ENCODE measurements around the gene PPIE. TPM values are rescaled to one million over a fixed set of nuclear protein-coding genes. Genes with fewer than 3 reads are reported as not detected.
A peak's percentile ranks its signal among the peaks of the same experiment; 100 is the strongest.

PPIE gene
- total RNA-seq, 4 donors from 2014 or later = 34.8 to 42.3 (median 37.0) TPM

GRCh38 chr1:39691383-39692151, 47.1 kb upstream of the PPIE start, which contains the start of gene HPCAL4:
Gene HPCAL4 (minus strand): TSS chr1:39691433. CDS start chr1:39684603, 6,830 bp downstream.
- no peaks in the 10 kb centered on the region for H3K9me3 ChIP-seq
- TF ChIP-seq EP300 (IDR thresholded peaks at IDR 0.05) (no peak), POLR2A (IDR thresholded peaks at IDR 0.05) (no peak), CTCF (IDR thresholded peaks at IDR 0.05) (no peak)
- H3K4me3 ChIP-seq = peak within 1 kb of the TSS; percentile 4 to 49 (median 30)
- DNase-seq (ENCODE audit: low spot score in 2 of 2) = peak; percentile 59 to 66
- 1% methylated on average over 18 to 33 of the region's 47 CpGs for WGBS, 2 donors
- H3K4me1 ChIP-seq = peaks cover 0 to 22% (median 17%) of the 10 kb centered on the region in 4 donors
- H3K27me3 ChIP-seq = peaks cover 5 to 76% of the 10 kb centered on the region in 2 donors
- H3K27ac ChIP-seq = no peak within 1 kb of the TSS
- H3K36me3 ChIP-seq = no peaks in the 10 kb centered on the region

GRCh38 chr1:39692152-39693074, 46.3 kb upstream of the PPIE start:
- H3K4me3 ChIP-seq = peak overlapping the region in 2 of 4 donors; percentile 39 to 49
- TF ChIP-seq CTCF (IDR thresholded peaks at IDR 0.05) (no peak), EP300 (IDR thresholded peaks at IDR 0.05) (no peak), POLR2A (IDR thresholded peaks at IDR 0.05) (no peak)
- H3K36me3 ChIP-seq = no peaks in the 10 kb centered on the region
- H3K27me3 ChIP-seq = peaks cover 5 to 71% of the 10 kb centered on the region in 2 donors
- peaks cover 0 to 22% (median 17%) of the 10 kb centered on the region in 4 donors for H3K4me1 ChIP-seq
- no peak for DNase-seq (ENCODE audit: low spot score in 2 of 2)
- no peaks in the 10 kb centered on the region for H3K9me3 ChIP-seq
- WGBS, 2 donors = 10 to 11% methylated on average over 46 to 54 of the region's 56 CpGs
- no peak overlapping the region for H3K27ac ChIP-seq

GRCh38 chr1:39694026-39694425, 44.7 kb upstream of the PPIE start:
- TF ChIP-seq EP300 (IDR thresholded peaks at IDR 0.05) (no peak), POLR2A (IDR thresholded peaks at IDR 0.05) (no peak), CTCF (IDR thresholded peaks at IDR 0.05) (no peak)
- Histone ChIP-seq H3K36me3 (no peaks in the 10 kb centered on the region), H3K27ac (no peak overlapping the region), H3K27me3 (peaks cover 5 to 68% of the 10 kb centered on the region in 2 donors), H3K4me3 (no peak overlapping the region), H3K9me3 (no peaks in the 10 kb centered on the region), H3K4me1 (peaks cover 0 to 22% (median 17%) of the 10 kb centered on the region in 4 donors)
- 91 to 95% methylated on average over 1 of the region's 1 CpG for WGBS, 2 donors
- DNase-seq (ENCODE audit: low spot score in 2 of 2) = no peak

GRCh38 chr1:39695016-39695415, 43.7 kb upstream of the PPIE start:
- peaks cover 5 to 58% of the 10 kb centered on the region in 2 donors for H3K27me3 ChIP-seq
- H3K4me3 ChIP-seq = no peak overlapping the region
- no peak overlapping the region for H3K27ac ChIP-seq
- TF ChIP-seq POLR2A (IDR thresholded peaks at IDR 0.05) (no peak), CTCF (IDR thresholded peaks at IDR 0.05) (no peak), EP300 (IDR thresholded peaks at IDR 0.05) (no peak)
- WGBS, 2 donors = 12 to 25% methylated on average over 1 of the region's 1 CpG
- DNase-seq (ENCODE audit: low spot score in 2 of 2) = no peak
- peaks cover 0 to 22% (median 17%) of the 10 kb centered on the region in 4 donors for H3K4me1 ChIP-seq
- no peaks in the 10 kb centered on the region for H3K9me3 ChIP-seq
- no peaks in the 10 kb centered on the region for H3K36me3 ChIP-seq
